Lung (tissue), 12 donors: Measurements from ENCODE around the gene SLC66A1. TPM values are rescaled to one million over a fixed set of nuclear protein-coding genes. Genes with fewer than 3 reads are reported as not detected.

Experiments used
- ATAC-seq: fragments of 200-7000 bp; cut with Tn5 transposase; one replicate; pipeline ENCODE4 v1.9.1; 2020; ENCODE audit warnings: moderate number of reproducible peaks; ENCODE audit not compliant: insufficient read depth, low FRiP score
- DNase-seq, 3 donors: peaks; one replicate each; pipeline ENCODE4 v3.0.0-alpha.2; 2013 to 2017
- H3K27ac ChIP-seq, 2 donors: one replicate each; pipeline ENCODE4 v1.5.1; 2013; ENCODE audit warnings: mild to moderate bottlenecking in 2 of 2, moderate library complexity in 2 of 2, control low read depth in 1 of 2, inconsistent platforms in 1 of 2, low read depth in 1 of 2, low read length in 1 of 2
- H3K27me3 ChIP-seq, 3 donors: one replicate each; pipeline ENCODE4 v1.5.1; 2013; ENCODE audit warnings: low read length in 2 of 3; ENCODE audit not compliant: control insufficient read depth in 3 of 3, insufficient read depth in 3 of 3
- H3K36me3 ChIP-seq, 4 donors: one replicate each; pipeline ENCODE4 v1.5.1; 2013; ENCODE audit warnings: low read length in 4 of 4, mild to moderate bottlenecking in 1 of 4, moderate library complexity in 1 of 4; ENCODE audit not compliant: control insufficient read depth in 4 of 4, insufficient read depth in 4 of 4
- H3K4me1 ChIP-seq, 5 donors: one replicate each; pipeline ENCODE4 v1.5.1; 2013; ENCODE audit warnings: low read length in 5 of 5, mild to moderate bottlenecking in 2 of 5, moderate library complexity in 1 of 5; ENCODE audit not compliant: control insufficient read depth in 5 of 5, insufficient read depth in 5 of 5
- H3K4me3 ChIP-seq: one replicate; pipeline ENCODE4 v1.5.1; 2013; ENCODE audit warnings: mild to moderate bottlenecking, control low read depth, moderate library complexity
- H3K9ac ChIP-seq, 2 donors: one replicate each; pipeline ENCODE4 v1.5.1; 2013; ENCODE audit warnings: low read length in 2 of 2, control low read depth in 1 of 2; ENCODE audit not compliant: insufficient read depth in 1 of 2
- H3K9me3 ChIP-seq, 4 donors: one replicate each; pipeline ENCODE4 v1.5.1; 2013; ENCODE audit warnings: low read length in 3 of 4, mild to moderate bottlenecking in 1 of 4, moderate library complexity in 1 of 4; ENCODE audit not compliant: control insufficient read depth in 4 of 4, insufficient read depth in 3 of 4
- CTCF ChIP-seq: IDR thresholded peaks from 2 replicates; pipeline ENCODE4 v1.5.1; 2012; ENCODE audit warnings: mild to moderate bottlenecking; ENCODE audit errors: control extremely low read depth, extremely low read depth
- WGBS, 2 donors: extraction: QIAGEN DNeasy Blood & Tissue Kit; methylation state at CpG; one replicate each; pipeline ENCODE4 v1.1.7; 2013; 5-methylcytosine and 5-hydroxymethylcytosine counted together
- polyA plus RNA-seq, 2 donors: library from polyadenylated mRNA; stranded (reverse); fragments of 200-250 nt; gene quantifications; one replicate each; pipeline ENCODE4 v1.2.1, GENCODE V29; 2013
- total RNA-seq, 2 donors: library from RNA; depleted of rRNA in 1 of 2; stranded (reverse); fragments of >200 nt in 1 of 2; gene quantifications; one replicate each; pipeline ENCODE4 v1.2.1, GENCODE V29; 2014 to 2021
- donor health status: control.
- donor health status: control.
- donor health status: Bipolar disorder and iron deficiency.
- donor health status: healthy.
- donor health status: DM: yes; HTN: yes; CAD: no.

The SLC66A1 gene
- total and polyA plus RNA-seq, 4 donors: 15.9 to 22.4 (median 20.3) TPM

- Histone ChIP-seq H3K4me3 (no peak overlapping the region), H3K9ac (no peak overlapping the region), H3K36me3 (peaks cover 0 to 14% (median 1%) of the 10 kb centered on the region in 4 donors), H3K4me1 (peaks cover 0 to 43% (median 0%) of the 10 kb centered on the region in 5 donors), H3K27ac (peak overlapping the region in 1 of 2 donors; percentile 48), H3K9me3 (no peaks in the 10 kb centered on the region), H3K27me3 (no peaks in the 10 kb centered on the region)
- DNase-seq (no peak), ATAC-seq (no peak)
- WGBS, 2 donors: 90% methylated on average over 5 of the region's 5 CpGs
- TF ChIP-seq CTCF: no peak
These were observed 55.9 kb downstream of the SLC66A1 start for GRCh38 chr1:19368050-19368449.

- Histone ChIP-seq H3K27me3 (no peaks in the 10 kb centered on the region), H3K4me1 (peaks cover 0 to 41% (median 0%) of the 10 kb centered on the region in 5 donors), H3K36me3 (peaks cover 0 to 18% (median 1%) of the 10 kb centered on the region in 4 donors), H3K27ac (peak overlapping the region in 1 of 2 donors; percentile 26), H3K9ac (no peak overlapping the region), H3K9me3 (no peaks in the 10 kb centered on the region), H3K4me3 (no peak overlapping the region)
- ATAC-seq (no peak), DNase-seq (no peak)
- 52 to 78% methylated on average over 5 of the region's 5 CpGs for WGBS, 2 donors
- TF ChIP-seq CTCF: no peak
These were observed 56.8 kb downstream of the SLC66A1 start for GRCh38 chr1:19368964-19369363.

GRCh38 chr1:19369396-19370090 is 57.4 kb downstream of the SLC66A1 start:
- Histone ChIP-seq H3K27ac (peak overlapping the region in 1 of 2 donors; percentile 79), H3K4me1 (peaks cover 0 to 35% (median 0%) of the 10 kb centered on the region in 5 donors)

More at GRCh38 chr1:19369396-19370090, 57.4 kb downstream of the SLC66A1 start:
- Histone ChIP-seq H3K9me3 (no peaks in the 10 kb centered on the region), H3K9ac (no peak overlapping the region), H3K36me3 (peaks cover 0 to 20% (median 1%) of the 10 kb centered on the region in 4 donors), H3K4me3 (no peak overlapping the region), H3K27me3 (no peaks in the 10 kb centered on the region)
- DNase-seq (no peak), ATAC-seq (no peak)
- WGBS, 2 donors: 70 to 75% methylated on average over 16 of the region's 16 CpGs
- TF ChIP-seq CTCF: no peak
